ENCODE measurements around the gene FOXI2.

Gene FOXI2

GRCh38 chr10:127744956-127745355 lies 8.0 kb downstream of the FOXI2 start:
- no peak for DNase-seq

- DNase-seq, result no peak
Measured at GRCh38 chr10:127745861-127746260, 8.9 kb downstream of the FOXI2 start.

GRCh38 chr10:127755753-127756152 lies 18.8 kb downstream of the FOXI2 start:
- no peak for DNase-seq

DNA sequence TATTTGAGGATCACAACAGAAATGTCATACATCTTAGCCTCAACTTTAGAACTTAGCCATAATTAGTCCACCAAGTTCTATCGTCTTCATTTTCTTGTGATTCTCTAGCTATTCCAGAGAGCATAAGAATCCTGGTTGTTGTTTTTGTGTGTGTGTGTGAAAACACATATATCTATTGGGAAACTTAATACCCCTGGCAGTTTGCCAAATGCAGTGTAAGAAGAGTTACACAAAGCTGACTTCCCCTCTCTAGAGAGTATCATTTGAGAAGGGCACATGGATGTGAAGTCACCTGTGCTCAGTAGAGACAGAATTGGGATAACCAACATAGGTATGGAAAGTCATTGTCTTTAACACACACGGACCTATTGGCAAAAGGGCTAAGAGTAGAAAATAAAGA lies 19.3 kb downstream of the FOXI2 start:
- DNase-seq, result no peak

- DNase-seq, result no peak
Measured at GRCh38 chr10:127757033-127757432, 20.0 kb downstream of the FOXI2 start.

DNA sequence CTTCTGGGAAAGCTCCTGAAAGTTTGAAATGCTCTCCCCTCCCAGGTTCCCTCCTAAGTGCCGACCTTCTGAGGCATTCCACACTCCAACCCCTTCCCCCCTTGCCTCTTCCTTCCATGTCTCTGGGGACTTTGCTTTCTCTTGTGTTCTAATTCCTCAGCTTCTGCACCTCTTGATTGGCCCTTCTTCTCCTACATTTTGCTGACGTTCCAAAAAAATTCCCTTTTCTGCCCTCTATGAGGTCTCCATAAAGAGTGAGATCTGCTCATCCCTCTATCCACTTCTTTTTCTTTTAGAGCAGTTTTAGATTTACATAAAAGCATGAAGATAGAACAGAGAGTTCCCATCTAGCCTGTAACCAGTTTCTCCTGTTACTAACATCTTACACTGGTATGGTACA lies 22.3 kb downstream of the FOXI2 start:
- DNase-seq, result no peak

- DNase-seq, result no peak
Measured at GRCh38 chr10:127762925-127763324, 25.9 kb downstream of the FOXI2 start.

DNA sequence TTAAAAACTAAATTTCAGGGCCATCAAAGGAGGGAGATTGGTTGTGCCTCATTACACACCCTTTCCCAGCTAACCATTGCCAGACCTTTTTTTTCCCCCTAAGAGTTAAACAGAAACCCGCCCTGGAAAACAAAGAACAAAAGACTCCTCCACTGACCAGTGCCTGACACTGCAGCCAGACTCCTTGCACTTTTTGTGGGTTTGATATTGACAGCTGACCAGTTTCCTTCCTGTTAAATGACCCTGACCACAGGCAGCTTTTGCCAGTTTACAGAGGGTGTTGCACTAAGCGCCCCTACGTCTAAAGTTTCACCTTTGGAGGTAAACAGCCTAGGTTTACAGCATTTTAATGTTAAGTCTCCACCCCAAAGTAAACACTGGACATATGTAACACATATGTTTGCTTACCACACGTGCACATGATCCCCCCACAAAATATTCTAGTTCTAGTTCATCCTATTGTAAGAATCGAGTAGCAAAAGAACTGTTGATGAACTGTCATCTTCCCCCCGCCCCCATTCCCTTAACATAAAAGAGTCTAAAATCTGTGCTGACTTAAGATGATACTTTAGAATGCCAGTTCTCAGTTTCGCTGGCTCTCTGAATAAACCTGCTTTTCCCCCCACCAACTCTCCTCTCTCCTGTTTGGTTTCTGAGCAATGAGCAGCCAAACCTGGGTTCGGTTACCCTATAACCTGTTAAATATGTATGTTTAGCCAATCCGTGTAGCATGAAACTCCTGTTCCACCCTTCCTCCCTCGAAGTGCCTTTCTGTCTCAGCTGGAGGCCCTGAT lies 38.0 kb downstream of the FOXI2 start:
- DNase-seq, result no peak

DNA sequence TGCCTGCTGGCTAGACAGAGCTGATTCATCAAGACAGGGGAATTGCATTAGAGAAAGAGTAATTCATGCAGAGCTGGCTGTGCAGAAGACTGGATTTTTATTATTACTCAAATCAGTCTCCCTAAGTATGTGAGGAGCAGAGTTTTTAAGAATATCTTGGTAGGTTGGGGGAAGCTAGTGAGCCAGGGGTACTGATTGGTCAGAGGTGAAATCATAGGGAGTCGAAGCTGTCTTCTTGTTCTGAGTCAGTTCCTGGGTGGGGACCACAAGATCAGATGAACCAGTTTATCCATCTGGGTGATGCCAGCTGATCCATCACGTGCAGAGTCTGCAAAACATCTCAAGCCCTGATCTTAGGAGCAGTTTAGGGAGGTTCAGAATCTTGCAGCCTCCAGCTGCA lies 39.8 kb downstream of the FOXI2 start:
- no peak for DNase-seq

- no peak for DNase-seq
Measured at GRCh38 chr10:127781412-127781811, 44.4 kb downstream of the FOXI2 start.

DNA sequence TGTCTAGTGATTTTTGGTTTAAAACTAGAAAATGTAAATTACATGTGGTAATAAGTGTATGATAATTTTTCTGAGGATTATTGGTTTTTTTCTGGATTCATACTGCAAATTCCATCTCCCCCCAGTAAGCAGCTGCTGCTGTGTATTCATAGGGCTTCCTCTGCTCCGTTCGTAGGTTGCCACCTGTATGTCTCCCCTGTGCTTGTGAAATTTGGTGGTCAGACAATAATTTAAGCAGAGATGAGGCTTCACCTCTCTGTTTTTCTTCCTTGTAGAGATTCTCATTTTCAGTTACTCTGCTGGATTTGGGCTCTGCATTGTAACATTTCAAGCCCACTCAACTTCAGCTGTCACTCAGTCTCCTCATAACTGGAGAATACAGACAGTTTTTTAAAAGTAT lies 50.9 kb downstream of the FOXI2 start:
- DNase-seq, result no peak

- DNase-seq, result no peak
Measured at GRCh38 chr10:127790066-127790624, 53.2 kb downstream of the FOXI2 start.
